HL-60 (cell line): ENCODE measurements around the gene TTC8.

Experiments used
- DNase-seq, 2 experiments: peaks; one replicate each; pipeline ENCODE4 v3.0.0-alpha.2; 2010 to 2020; ENCODE audit warnings: low read depth in 1 of 2, low spot score in 1 of 2
- H3K27ac ChIP-seq: fragments of 250-450 bp; sonication (Bioruptor Pico); replicated peaks from 2 replicates; pipeline ENCODE4 v1.5.1; 2020; ENCODE audit warnings: mild to moderate bottlenecking, moderate library complexity
- H3K27me3 ChIP-seq: fragments of 250-450 bp; sonication (Bioruptor Pico); 2 replicates; pipeline ENCODE4 v1.5.1; 2021; ENCODE audit warnings: mild to moderate bottlenecking, moderate library complexity; ENCODE audit not compliant: insufficient read depth, poor library complexity, severe bottlenecking
- H3K4me3 ChIP-seq: replicated peaks from 2 replicates; pipeline ENCODE4 v1.5.1; 2011; ENCODE audit warnings: mild to moderate bottlenecking, control low read depth, low read length; ENCODE audit not compliant: insufficient read depth
- CTCF ChIP-seq: IDR thresholded peaks from one replicate; pipeline ENCODE4 v1.5.1; 2011; ENCODE audit warnings: low read length, control low read depth, inconsistent platforms; ENCODE audit not compliant: insufficient read depth
- GABPA ChIP-seq: IDR thresholded peaks from 2 replicates; pipeline ENCODE4 v1.6.1; 2012; ENCODE audit warnings: low read depth
- POLR2AphosphoS5 ChIP-seq: IDR thresholded peaks from 2 replicates; pipeline ENCODE4 v1.6.1; 2012; ENCODE audit warnings: low read depth
- REST ChIP-seq: IDR thresholded peaks from 2 replicates; pipeline ENCODE4 v1.6.1; 2012; ENCODE audit warnings: low read depth; ENCODE audit not compliant: insufficient replicate concordance
- SPI1 ChIP-seq: IDR thresholded peaks from 2 replicates; pipeline ENCODE4 v1.6.1; 2012; ENCODE audit warnings: low read depth, mild to moderate bottlenecking, borderline replicate concordance

Gene TTC8

GRCh38 chr14:88904206-88904647 lies 79.8 kb downstream of the TTC8 start:
- no peak for DNase-seq
- Histone ChIP-seq H3K4me3 (no peak overlapping the region), H3K27ac (no peak overlapping the region), H3K27me3 (no peaks in the 10 kb centered on the region)
- TF ChIP-seq POLR2AphosphoS5 (no peak), REST (no peak), SPI1 (no peak), GABPA (no peak)

GRCh38 chr14:88904864-88905263 lies 80.4 kb downstream of the TTC8 start:
- Histone ChIP-seq H3K4me3 (no peak overlapping the region), H3K27ac (no peak overlapping the region), H3K27me3 (no peaks in the 10 kb centered on the region)
- TF ChIP-seq GABPA (no peak), POLR2AphosphoS5 (no peak), SPI1 (no peak), CTCF (no peak), REST (no peak)
- no peak for DNase-seq

- no peak for TF ChIP-seq SPI1
- TF ChIP-seq CTCF, result no peak
- no peak for TF ChIP-seq GABPA
- no peak for TF ChIP-seq POLR2AphosphoS5
- TF ChIP-seq REST, result no peak
- no peaks in the 10 kb centered on the region for H3K27me3 ChIP-seq
- DNase-seq, result no peak
- H3K4me3 ChIP-seq, result no peak overlapping the region
- H3K27ac ChIP-seq, result no peak overlapping the region
Observed at GRCh38 chr14:88908216-88908615, 83.8 kb downstream of the TTC8 start.

GRCh38 chr14:88910386-88910785 lies 85.9 kb downstream of the TTC8 start:
- H3K27me3 ChIP-seq, result no peaks in the 10 kb centered on the region
- no peak overlapping the region for H3K4me3 ChIP-seq
- DNase-seq, result no peak
- TF ChIP-seq REST (no peak), CTCF (no peak), SPI1 (no peak), POLR2AphosphoS5 (no peak), GABPA (no peak)
- no peak overlapping the region for H3K27ac ChIP-seq
